ENCODE measurements around the gene CASQ2. TPM values are rescaled to one million over a fixed set of nuclear protein-coding genes. Genes with fewer than 3 reads are reported as not detected.

The CASQ2 gene
- total RNA-seq, 1 experiment from 2014 or later, result not detected

DNA sequence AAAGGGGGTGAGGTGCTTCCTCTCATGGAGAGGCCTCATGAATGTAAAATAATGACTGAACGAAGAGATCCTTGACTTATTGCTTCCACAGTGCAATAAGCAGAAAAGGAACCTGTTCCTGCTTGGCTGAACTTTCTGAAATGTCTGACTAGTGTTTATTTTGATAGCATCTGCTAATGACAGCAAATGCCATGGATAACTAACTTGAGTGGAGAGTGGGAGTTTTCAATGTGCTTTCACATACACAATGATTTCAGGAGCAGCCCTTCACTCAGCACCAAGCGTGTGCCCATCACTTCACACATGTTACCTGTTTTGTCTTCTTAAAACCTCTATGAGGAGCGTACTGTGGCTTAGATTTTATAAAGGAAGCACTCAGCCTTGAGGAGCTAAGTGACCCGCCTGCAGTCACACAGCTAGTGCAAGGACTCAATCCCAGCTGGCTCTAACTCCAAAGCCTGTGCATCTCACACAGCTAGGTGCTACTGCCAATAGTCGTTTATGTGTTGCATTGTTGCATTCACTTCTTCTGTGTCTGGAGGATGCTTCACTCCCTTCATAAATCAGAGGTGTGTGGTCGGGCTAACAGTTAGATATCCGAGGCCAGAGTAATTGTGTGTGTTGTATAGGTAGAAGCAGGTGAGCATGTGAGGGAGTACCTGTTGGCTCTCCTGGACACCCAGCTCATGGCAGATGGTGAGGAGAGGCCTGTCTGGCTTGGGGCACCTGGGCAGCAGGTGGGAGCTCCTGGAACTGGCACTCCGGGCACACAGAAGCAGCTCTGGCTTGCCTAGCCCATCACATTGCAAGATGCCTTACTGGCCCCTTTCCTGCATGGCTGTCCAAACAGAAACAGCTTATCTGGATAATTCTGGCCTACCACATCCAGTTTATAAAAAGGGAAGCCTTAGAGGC lies 12.8 kb downstream of the CASQ2 start:
- Histone ChIP-seq H3K79me2 (ENCODE audit: insufficient read depth, low read length) (no peaks in the 10 kb centered on the region), H2AFZ (ENCODE audit: low read depth, low read length, poor library complexity, severe bottlenecking) (no peak overlapping the region), H3K9ac (ENCODE audit: low read length) (no peak overlapping the region), H3K9me2 (ENCODE audit: insufficient read depth) (no peaks in the 10 kb centered on the region), H4K20me1 (ENCODE audit: insufficient read depth) (no peaks in the 10 kb centered on the region), H3K4me2 (ENCODE audit: low read length) (no peak overlapping the region), H3K36me3 (ENCODE audit: control insufficient read depth in 1 of 2, insufficient read depth in 2 of 2, low read length in 2 of 2) (no peaks in the 10 kb centered on the region), H3K4me3 (replicated peaks in 1 of 2; ENCODE audit: low read depth in 1 of 2, low read length in 2 of 2) (no peak overlapping the region), H3K27me3 (ENCODE audit: insufficient read depth, low read length) (no peaks in the 10 kb centered on the region), H3K4me1 (ENCODE audit: control insufficient read depth in 1 of 2, insufficient read depth in 2 of 2, low read length in 2 of 2) (no peaks in the 10 kb centered on the region), H3K9me3 (ENCODE audit: control insufficient read depth in 1 of 2, insufficient read depth in 1 of 2, low read depth in 1 of 2, low read length in 2 of 2) (no peaks in the 10 kb centered on the region), H3K27ac (ENCODE audit: low read depth, low read length) (no peak overlapping the region)
- CTCF ChIA-PET, result no interaction called here
- intact Hi-C loops (cut with micrococcal nuclease), result no loop called here
- TF ChIP-seq ZFX (IDR thresholded peaks at IDR 0.05), result no peak
- TF ChIP-seq ELF1 (IDR thresholded peaks at IDR 0.05; ENCODE audit: borderline replicate concordance, low read depth), result no peak
- TF ChIP-seq SIN3A (IDR thresholded peaks at IDR 0.05; ENCODE audit: low read depth), result no peak
- TF ChIP-seq CBX3 (IDR thresholded peaks at IDR 0.05; ENCODE audit: low read depth), result no peak
- TF ChIP-seq EZH2phosphoT487 (IDR thresholded peaks at IDR 0.05; ENCODE audit: borderline replicate concordance), result no peak
- TF ChIP-seq POLR2AphosphoS5 (IDR thresholded peaks at IDR 0.05; ENCODE audit: low read depth, low read length), result no peak
- TF ChIP-seq, protein P1, sequence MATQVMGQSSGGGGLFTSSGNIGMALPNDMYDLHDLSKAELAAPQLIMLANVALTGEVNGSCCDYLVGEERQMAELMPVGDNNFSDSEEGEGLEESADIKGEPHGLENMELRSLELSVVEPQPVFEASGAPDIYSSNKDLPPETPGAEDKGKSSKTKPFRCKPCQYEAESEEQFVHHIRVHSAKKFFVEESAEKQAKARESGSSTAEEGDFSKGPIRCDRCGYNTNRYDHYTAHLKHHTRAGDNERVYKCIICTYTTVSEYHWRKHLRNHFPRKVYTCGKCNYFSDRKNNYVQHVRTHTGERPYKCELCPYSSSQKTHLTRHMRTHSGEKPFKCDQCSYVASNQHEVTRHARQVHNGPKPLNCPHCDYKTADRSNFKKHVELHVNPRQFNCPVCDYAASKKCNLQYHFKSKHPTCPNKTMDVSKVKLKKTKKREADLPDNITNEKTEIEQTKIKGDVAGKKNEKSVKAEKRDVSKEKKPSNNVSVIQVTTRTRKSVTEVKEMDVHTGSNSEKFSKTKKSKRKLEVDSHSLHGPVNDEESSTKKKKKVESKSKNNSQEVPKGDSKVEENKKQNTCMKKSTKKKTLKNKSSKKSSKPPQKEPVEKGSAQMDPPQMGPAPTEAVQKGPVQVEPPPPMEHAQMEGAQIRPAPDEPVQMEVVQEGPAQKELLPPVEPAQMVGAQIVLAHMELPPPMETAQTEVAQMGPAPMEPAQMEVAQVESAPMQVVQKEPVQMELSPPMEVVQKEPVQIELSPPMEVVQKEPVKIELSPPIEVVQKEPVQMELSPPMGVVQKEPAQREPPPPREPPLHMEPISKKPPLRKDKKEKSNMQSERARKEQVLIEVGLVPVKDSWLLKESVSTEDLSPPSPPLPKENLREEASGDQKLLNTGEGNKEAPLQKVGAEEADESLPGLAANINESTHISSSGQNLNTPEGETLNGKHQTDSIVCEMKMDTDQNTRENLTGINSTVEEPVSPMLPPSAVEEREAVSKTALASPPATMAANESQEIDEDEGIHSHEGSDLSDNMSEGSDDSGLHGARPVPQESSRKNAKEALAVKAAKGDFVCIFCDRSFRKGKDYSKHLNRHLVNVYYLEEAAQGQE (IDR thresholded peaks at IDR 0.05; ENCODE audit: low read depth), result no peak
- TF ChIP-seq JUND (IDR thresholded peaks at IDR 0.05), result no peak
- TF ChIP-seq, protein P2, sequence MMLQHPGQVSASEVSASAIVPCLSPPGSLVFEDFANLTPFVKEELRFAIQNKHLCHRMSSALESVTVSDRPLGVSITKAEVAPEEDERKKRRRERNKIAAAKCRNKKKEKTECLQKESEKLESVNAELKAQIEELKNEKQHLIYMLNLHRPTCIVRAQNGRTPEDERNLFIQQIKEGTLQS (IDR thresholded peaks at IDR 0.05), result no peak
- TF ChIP-seq YY1 (IDR thresholded peaks at IDR 0.05; ENCODE audit: extremely low read depth, insufficient replicate concordance, low read depth, low read length), result no peak
- BruUV-seq (replicated peaks), result no TSS peak
- POLR2A ChIA-PET, result no interaction called here
- DNase-seq (ENCODE audit: low read depth, low spot score) (no peak), ATAC-seq (no peak)
- RAD21 ChIA-PET (ENCODE audit: low non-redundant PET in 1 of 2, low total read pairs in 2 of 2, uncharacterized antibody in 2 of 2, unreplicated experiment in 2 of 2), result no interaction called here
